LNCaP clone FGC (cell line): ENCODE measurements around the gene RABGAP1.
A peak's percentile ranks its signal among the peaks of the same experiment; 100 is the strongest.

ENCODE experiments used
- DNase-seq: peaks from one replicate; pipeline ENCODE4 v3.0.0-alpha.2; 2011; ENCODE audit warnings: low read depth
- H3K4me3 ChIP-seq: 2 replicates; pipeline ENCODE4 v1.5.1; 2011; ENCODE audit warnings: mild to moderate bottlenecking, low read depth, low read length, control low read depth
- TF ChIP-seq, protein P1 (sequence below): IDR thresholded peaks from 2 replicates; pipeline ENCODE4 v1.5.1; 2012; ENCODE audit warnings: mild to moderate bottlenecking; ENCODE audit not compliant: control insufficient read depth, insufficient read depth; ENCODE audit errors: extremely low read depth

Gene RABGAP1

DNA sequence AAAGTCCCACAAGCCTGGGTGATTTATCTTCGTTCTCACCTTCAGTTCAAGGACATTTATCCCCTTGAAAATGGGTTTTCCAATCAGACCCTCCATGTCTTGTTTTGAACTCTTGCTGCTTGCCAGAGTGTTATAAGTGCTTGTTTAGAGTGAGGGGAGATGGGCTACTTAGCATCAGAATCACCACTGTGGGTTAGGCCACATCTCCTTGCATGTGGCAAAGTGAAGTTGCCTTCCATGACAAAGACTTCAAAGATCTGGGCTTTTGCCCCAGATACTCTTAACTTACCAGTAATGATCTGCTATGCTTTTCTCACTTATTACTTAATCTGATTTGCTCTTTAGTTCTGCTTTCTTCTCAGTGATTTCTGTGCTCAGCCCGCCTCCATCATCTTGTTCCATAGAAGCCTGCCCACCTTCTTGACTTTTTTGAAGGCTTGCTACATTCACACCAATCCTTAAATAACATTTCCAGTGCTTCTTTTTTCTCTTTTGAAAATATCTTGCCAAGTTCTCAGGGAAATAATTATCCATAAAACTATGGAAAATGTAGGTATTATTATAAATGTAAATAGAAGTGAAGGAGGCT lies 131.7 kb downstream of the RABGAP1 start:
- no peak for DNase-seq
- TF ChIP-seq, protein P1, sequence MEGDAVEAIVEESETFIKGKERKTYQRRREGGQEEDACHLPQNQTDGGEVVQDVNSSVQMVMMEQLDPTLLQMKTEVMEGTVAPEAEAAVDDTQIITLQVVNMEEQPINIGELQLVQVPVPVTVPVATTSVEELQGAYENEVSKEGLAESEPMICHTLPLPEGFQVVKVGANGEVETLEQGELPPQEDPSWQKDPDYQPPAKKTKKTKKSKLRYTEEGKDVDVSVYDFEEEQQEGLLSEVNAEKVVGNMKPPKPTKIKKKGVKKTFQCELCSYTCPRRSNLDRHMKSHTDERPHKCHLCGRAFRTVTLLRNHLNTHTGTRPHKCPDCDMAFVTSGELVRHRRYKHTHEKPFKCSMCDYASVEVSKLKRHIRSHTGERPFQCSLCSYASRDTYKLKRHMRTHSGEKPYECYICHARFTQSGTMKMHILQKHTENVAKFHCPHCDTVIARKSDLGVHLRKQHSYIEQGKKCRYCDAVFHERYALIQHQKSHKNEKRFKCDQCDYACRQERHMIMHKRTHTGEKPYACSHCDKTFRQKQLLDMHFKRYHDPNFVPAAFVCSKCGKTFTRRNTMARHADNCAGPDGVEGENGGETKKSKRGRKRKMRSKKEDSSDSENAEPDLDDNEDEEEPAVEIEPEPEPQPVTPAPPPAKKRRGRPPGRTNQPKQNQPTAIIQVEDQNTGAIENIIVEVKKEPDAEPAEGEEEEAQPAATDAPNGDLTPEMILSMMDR = no peak
- H3K4me3 ChIP-seq = no peak overlapping the region

DNA sequence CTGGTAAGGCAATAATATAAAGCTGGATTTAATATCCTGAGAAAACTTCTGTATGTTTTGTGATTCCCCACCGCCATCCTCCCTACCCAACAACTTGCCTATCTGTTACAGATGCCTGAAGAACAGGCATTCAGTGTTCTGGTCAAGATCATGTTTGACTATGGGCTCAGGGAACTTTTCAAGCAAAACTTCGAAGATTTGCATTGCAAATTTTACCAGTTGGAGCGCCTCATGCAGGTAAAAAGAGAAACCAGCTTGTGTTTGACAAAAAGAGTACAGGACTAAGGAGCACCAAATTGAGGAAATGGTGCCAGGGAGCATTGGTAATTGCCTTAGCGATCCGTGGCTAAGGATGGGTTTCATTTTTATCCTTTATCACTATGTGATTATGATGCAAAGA lies 132.6 kb downstream of the RABGAP1 start:
- H3K4me3 ChIP-seq = no peak overlapping the region

DNA sequence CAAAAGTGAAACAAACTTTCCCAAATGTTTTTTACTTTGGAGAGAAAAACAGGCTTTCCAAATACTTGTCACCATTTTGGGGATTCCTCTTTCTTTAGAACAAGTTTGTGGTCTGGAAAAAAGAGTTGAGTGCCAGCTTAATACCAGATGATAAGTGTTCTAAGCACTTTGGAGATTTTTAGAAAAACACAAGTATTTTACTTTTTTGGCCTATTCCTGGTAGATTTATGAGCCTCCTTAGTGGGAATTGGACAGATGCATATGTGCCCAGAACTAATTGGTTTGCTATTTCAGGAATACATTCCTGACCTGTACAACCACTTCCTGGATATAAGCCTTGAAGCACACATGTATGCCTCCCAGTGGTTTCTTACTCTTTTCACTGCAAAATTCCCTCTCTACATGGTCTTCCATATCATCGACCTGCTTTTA lies 133.2 kb downstream of the RABGAP1 start:
- TF ChIP-seq, protein P1 = no peak
- DNase-seq = no peak
- no peak overlapping the region for H3K4me3 ChIP-seq

More for the DNA sequence above, 132.6 kb downstream of the RABGAP1 start:
- no peak for DNase-seq
- TF ChIP-seq, protein P1 = no peak

DNA sequence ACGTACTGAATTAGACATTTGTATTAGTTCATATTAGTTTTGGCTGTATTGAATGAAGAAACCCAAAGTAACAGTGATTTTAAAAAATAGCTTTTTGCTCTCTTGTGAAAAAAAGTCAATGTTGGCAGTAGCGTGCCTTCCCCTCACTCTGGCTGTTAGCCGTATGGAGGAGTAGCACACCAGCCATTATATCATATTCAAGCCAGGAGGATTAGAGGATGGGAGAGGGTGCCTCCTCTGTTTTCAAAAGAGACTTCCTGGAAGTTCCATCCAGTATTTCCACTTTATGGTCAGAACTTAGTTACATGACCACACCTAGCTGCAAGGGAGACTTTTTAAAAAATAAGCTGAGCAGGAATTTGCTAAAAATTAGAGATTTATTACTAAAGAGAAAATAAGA lies 133.8 kb downstream of the RABGAP1 start:
- H3K4me3 ChIP-seq = no peak overlapping the region
- TF ChIP-seq, protein P1 = no peak
- DNase-seq = no peak

DNA sequence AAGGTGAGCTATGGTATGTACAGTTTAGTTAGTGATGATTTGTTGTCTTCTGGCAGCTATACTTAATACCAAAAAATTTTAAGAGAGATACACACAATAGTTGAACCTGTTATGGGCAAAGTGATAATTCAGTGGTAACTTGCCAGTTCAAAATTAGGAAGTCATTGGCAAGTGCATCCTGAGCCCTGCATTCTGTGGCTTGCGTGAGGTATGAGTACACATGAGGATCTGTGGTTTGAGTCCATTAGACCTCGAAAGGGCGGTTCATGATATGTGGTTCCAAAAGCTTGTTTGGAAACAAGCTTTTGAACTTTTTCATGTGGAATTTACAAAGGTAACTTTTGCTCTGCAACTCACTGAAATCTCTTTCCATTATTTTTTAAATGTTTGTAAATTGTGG lies 139.6 kb downstream of the RABGAP1 start:
- TF ChIP-seq, protein P1 = no peak

DNA sequence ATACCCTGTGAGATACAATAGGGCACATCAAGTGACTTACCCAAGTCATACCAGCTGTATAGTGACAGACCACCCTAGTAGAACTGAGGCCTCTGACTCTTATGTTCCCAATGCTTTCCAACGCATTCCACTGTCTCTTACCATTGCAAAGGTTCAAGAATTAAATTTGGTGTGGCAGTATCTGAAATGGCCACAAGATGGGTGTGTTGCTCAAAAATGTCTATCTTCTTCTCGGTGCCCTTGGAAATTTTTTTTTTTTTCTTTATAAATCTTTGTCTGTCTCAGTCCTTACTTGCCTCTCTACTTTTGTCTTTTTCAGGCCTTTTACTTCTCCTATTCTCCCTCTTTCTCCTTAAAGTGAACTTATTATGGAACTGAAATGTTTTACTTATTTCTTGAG lies 141.0 kb downstream of the RABGAP1 start:
- DNase-seq = no peak
- TF ChIP-seq, protein P1 = peak; percentile 68

More for the DNA sequence above, 139.6 kb downstream of the RABGAP1 start:
- no peak overlapping the region for H3K4me3 ChIP-seq
- DNase-seq = no peak

DNA sequence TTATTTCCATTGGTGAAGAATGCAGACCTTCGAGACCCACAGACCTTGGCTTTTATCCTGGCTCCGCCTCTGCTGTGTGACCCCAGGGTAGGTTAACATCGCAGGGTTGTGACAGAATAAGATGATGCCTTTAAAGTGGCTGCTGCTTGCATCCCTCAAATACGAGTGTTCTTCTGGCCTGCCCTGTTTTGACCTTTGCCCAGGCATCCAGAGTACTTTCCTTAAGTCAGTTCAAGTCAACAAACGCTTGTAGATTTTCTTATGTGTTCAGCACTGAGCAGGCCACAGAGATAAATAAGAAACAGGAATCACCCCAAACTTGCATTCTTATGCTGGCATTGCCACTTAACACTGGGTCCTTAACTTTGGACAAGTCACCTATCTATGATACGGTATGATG lies 142.9 kb downstream of the RABGAP1 start:
- no peak overlapping the region for H3K4me3 ChIP-seq
- TF ChIP-seq, protein P1 = no peak
- no peak for DNase-seq

More for the DNA sequence above, 141.0 kb downstream of the RABGAP1 start:
- no peak overlapping the region for H3K4me3 ChIP-seq
